ENCODE data around the gene LSM11. TPM values are rescaled to one million over a fixed set of nuclear protein-coding genes. Genes with fewer than 3 reads are reported as not detected.

LSM11 gene
- polyA plus RNA-seq, 3 donors from 2014 or later = 0.48 to 0.53 TPM; not detected in 1

- DNase-seq = no peak
- Mint-ChIP-seq H3K4me1 (no peaks in the 10 kb centered on the region), H3K27me3 (ENCODE audit: low read depth in 3 of 3) (peaks cover 2 to 6% (median 3%) of the 10 kb centered on the region in 3 donors), H3K36me3 (no peaks in the 10 kb centered on the region), H3K4me3 (no peak overlapping the region), H3K9me3 (no peaks in the 10 kb centered on the region), H3K27ac (no peak overlapping the region)
Observed at GRCh38 chr5:157766902-157767301, 23.4 kb downstream of the LSM11 start.

GRCh38 chr5:157767689-157768088 is 24.2 kb downstream of the LSM11 start:
- no peaks in the 10 kb centered on the region for H3K9me3 Mint-ChIP-seq
- DNase-seq = no peak
- no peaks in the 10 kb centered on the region for H3K36me3 Mint-ChIP-seq
- H3K27me3 Mint-ChIP-seq (ENCODE audit: low read depth in 3 of 3) = peaks cover 2 to 6% (median 3%) of the 10 kb centered on the region in 3 donors
- H3K27ac Mint-ChIP-seq = no peak overlapping the region
- no peaks in the 10 kb centered on the region for H3K4me1 Mint-ChIP-seq
- H3K4me3 Mint-ChIP-seq = no peak overlapping the region

- H3K4me1 Mint-ChIP-seq = no peaks in the 10 kb centered on the region
- H3K27ac Mint-ChIP-seq = no peak overlapping the region
- no peak overlapping the region for H3K4me3 Mint-ChIP-seq
- peaks cover under 1 to 11% (median 3%) of the 10 kb centered on the region in 3 donors for H3K27me3 Mint-ChIP-seq (ENCODE audit: low read depth in 3 of 3)
- no peaks in the 10 kb centered on the region for H3K36me3 Mint-ChIP-seq
- H3K9me3 Mint-ChIP-seq = no peaks in the 10 kb centered on the region
- no peak for DNase-seq
Observed at GRCh38 chr5:157770665-157771064, 27.2 kb downstream of the LSM11 start.

DNA sequence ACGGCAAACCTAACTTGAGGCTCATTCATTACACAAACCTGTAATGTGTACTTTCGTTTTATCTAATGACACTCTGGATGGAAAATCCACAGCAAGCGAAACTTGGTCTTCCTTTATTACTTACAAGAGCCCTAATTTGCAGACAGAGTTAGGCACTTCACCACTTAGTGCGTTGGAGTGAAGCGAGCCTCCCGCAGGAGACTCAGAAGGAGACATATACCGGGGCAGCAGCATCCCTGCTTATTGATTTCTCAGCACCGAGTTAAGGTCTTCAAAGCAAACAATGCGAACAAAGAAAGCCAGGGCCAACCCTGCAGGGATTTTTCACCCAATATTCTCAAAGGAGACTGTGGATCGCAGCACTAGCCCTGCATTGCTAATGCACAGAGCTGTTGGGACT is 28.6 kb downstream of the LSM11 start:
- Mint-ChIP-seq H3K27ac (no peak overlapping the region), H3K9me3 (no peaks in the 10 kb centered on the region), H3K4me1 (no peaks in the 10 kb centered on the region), H3K36me3 (no peaks in the 10 kb centered on the region), H3K27me3 (ENCODE audit: low read depth in 3 of 3) (peaks cover 0 to 9% (median 2%) of the 10 kb centered on the region in 3 donors), H3K4me3 (no peak overlapping the region)
- DNase-seq = no peak

DNA sequence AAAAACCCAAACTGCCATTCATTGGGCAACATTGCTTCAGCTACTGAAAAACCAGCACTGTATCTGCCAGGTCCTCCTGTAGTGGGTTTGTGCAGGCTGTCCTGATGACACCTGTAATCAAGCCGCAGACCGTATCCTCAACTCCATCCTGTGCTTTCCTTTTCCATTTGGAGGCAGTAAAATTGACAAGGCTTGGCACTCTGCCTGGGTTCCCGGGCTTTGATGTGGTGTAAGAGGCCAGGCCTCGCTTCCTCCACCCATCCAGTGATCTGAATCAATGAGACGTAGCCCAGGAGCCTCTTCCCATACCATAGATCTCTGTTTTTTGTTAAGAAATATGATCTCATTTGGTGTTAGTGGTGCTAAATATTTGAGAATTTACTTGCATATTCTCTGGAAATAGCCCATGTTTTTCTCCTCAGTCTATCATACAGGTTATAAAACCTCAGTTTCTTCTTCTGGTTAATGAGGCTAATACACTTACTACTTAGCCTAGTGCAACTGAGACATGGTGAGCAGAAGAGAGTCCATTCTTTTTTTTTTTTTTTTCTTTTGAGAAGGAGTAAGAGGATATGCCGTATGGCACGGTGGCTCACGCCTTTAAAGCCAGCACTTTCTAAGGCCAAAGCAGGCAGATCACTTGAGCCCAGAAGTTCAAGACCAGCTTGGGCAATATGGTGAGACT is 34.8 kb downstream of the LSM11 start:
- H3K4me1 Mint-ChIP-seq = no peaks in the 10 kb centered on the region
- no peak overlapping the region for H3K27ac Mint-ChIP-seq
- DNase-seq = no peak
- H3K36me3 Mint-ChIP-seq = peaks cover 0 to 3% (median 0%) of the 10 kb centered on the region in 3 donors
- H3K4me3 Mint-ChIP-seq = no peak overlapping the region
- peaks cover 0 to 4% (median 2%) of the 10 kb centered on the region in 3 donors for H3K27me3 Mint-ChIP-seq (ENCODE audit: low read depth in 3 of 3)
- H3K9me3 Mint-ChIP-seq = no peaks in the 10 kb centered on the region

- H3K36me3 Mint-ChIP-seq = peaks cover 0 to 5% (median 0%) of the 10 kb centered on the region in 3 donors
- H3K9me3 Mint-ChIP-seq = no peaks in the 10 kb centered on the region
- H3K4me3 Mint-ChIP-seq = no peak overlapping the region
- H3K27ac Mint-ChIP-seq = peak overlapping the region in 1 of 6 donors; percentile 35
- no peaks in the 10 kb centered on the region for H3K4me1 Mint-ChIP-seq
- no peak for DNase-seq
- H3K27me3 Mint-ChIP-seq (ENCODE audit: low read depth in 3 of 3) = peaks cover 0 to 2% (median 0%) of the 10 kb centered on the region in 3 donors
Observed at GRCh38 chr5:157779221-157779620, 35.7 kb downstream of the LSM11 start.

GRCh38 chr5:157785801-157786200 is 42.3 kb downstream of the LSM11 start:
- Mint-ChIP-seq H3K4me1 (no peaks in the 10 kb centered on the region), H3K36me3 (peaks cover 8 to 45% (median 14%) of the 10 kb centered on the region in 3 donors)

GRCh38 chr5:157793301-157793700 is 49.8 kb downstream of the LSM11 start:
- Mint-ChIP-seq H3K27ac (no peak overlapping the region), H3K9me3 (no peaks in the 10 kb centered on the region), H3K36me3 (peaks cover 11 to 45% (median 15%) of the 10 kb centered on the region in 3 donors), H3K4me1 (no peaks in the 10 kb centered on the region), H3K27me3 (ENCODE audit: low read depth in 3 of 3) (peaks cover 0 to 1% (median 0%) of the 10 kb centered on the region in 3 donors), H3K4me3 (no peak overlapping the region)
- no peak for DNase-seq

More at GRCh38 chr5:157785801-157786200, 42.3 kb downstream of the LSM11 start:
- H3K27me3 Mint-ChIP-seq (ENCODE audit: low read depth in 3 of 3) = no peaks in the 10 kb centered on the region
- H3K4me3 Mint-ChIP-seq = no peak overlapping the region
- DNase-seq = no peak
- no peaks in the 10 kb centered on the region for H3K9me3 Mint-ChIP-seq
- no peak overlapping the region for H3K27ac Mint-ChIP-seq

DNA sequence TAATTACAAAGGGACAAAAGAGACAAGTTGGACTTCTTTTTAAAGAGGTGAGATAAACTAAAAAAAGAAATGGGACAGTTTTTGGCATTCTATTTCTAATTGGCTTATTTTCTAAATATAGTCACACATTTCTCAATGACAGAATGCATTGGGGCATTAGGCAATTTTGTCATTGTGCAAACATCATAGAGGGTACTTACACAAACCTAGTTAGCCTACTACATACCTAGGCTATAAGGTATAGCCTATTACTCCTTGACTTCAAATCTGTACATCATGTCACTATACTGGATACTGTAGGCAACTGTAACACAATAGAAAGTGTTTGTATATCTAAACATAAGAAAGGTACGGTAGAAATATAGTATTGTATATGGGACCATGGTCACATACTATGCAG is 56.1 kb downstream of the LSM11 start:
- Mint-ChIP-seq H3K27ac (no peak overlapping the region), H3K9me3 (no peaks in the 10 kb centered on the region), H3K36me3 (peaks cover 12 to 21% (median 15%) of the 10 kb centered on the region in 3 donors), H3K4me1 (no peaks in the 10 kb centered on the region), H3K27me3 (ENCODE audit: low read depth in 3 of 3) (peaks cover 0 to 1% (median 0%) of the 10 kb centered on the region in 3 donors), H3K4me3 (no peak overlapping the region)
- DNase-seq = no peak

GRCh38 chr5:157800137-157800536 is 56.6 kb downstream of the LSM11 start:
- H3K4me1 Mint-ChIP-seq = no peaks in the 10 kb centered on the region
- no peak overlapping the region for H3K27ac Mint-ChIP-seq
- peaks cover 0 to 1% (median 0%) of the 10 kb centered on the region in 3 donors for H3K27me3 Mint-ChIP-seq (ENCODE audit: low read depth in 3 of 3)
- H3K9me3 Mint-ChIP-seq = no peaks in the 10 kb centered on the region
- H3K4me3 Mint-ChIP-seq = no peak overlapping the region
- peaks cover 14 to 23% (median 17%) of the 10 kb centered on the region in 3 donors for H3K36me3 Mint-ChIP-seq
- DNase-seq = no peak

DNA sequence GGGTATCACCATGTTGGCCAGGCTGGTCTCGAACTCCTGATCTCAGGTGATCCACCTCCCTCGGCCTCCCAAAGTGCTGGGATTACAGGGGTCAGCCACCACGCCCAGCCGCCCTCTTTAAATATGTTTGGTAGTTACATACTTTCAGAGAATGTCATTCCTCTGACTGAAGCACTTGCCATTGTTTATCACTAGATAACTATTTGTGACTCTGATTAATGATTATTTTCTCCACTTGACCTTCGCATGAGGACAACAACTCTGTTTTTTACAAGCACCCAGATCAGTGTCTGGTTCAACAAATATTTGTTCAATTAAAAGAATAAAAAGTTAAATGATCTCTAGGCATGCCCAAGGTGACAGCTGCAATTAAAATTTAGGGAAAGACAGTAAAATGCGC is 59.2 kb downstream of the LSM11 start:
- Mint-ChIP-seq H3K27me3 (ENCODE audit: low read depth in 3 of 3) (peaks cover 0 to 3% (median 0%) of the 10 kb centered on the region in 3 donors), H3K4me3 (no peak overlapping the region), H3K27ac (no peak overlapping the region), H3K36me3 (peaks cover 24 to 33% (median 24%) of the 10 kb centered on the region in 3 donors), H3K9me3 (no peaks in the 10 kb centered on the region), H3K4me1 (no peaks in the 10 kb centered on the region)
- no peak for DNase-seq

GRCh38 chr5:157808043-157808442 is 64.5 kb downstream of the LSM11 start:
- Mint-ChIP-seq H3K27ac (no peak overlapping the region), H3K27me3 (ENCODE audit: low read depth in 3 of 3) (peaks cover 0 to 3% (median 0%) of the 10 kb centered on the region in 3 donors), H3K36me3 (peaks cover 33 to 56% (median 48%) of the 10 kb centered on the region in 3 donors), H3K4me1 (peaks cover 0 to 8% of the 10 kb centered on the region in 2 donors), H3K9me3 (no peaks in the 10 kb centered on the region), H3K4me3 (no peak overlapping the region)
- DNase-seq = no peak

Measured in immature natural killer cell (primary cell).